Testis (tissue), 2 donors: ENCODE data around the gene RNASE12.

Experiments used
- CTCF ChIP-seq, 3 experiments: fragments of 450-650 bp in 2 of 3; fragments of 200-600 bp in 1 of 3; sonication (generic) in 1 of 3; IDR thresholded peaks; one replicate each; pipeline ENCODE4 v1.5.1; 2016 to 2019; ENCODE audit warnings: antibody characterized with exemption in 3 of 3, mild to moderate bottlenecking in 2 of 3, moderate library complexity in 1 of 3
- POLR2A ChIP-seq: fragments of 450-650 bp; IDR thresholded peaks from one replicate; pipeline ENCODE4 v1.6.1; 2017; ENCODE audit warnings: antibody characterized with exemption, mild to moderate bottlenecking, moderate library complexity

GRCh38 chr14:20548414-20549158, 42.6 kb downstream of the RNASE12 start:
- TF ChIP-seq POLR2A = no peak
- no peak for TF ChIP-seq CTCF (IDR thresholded peaks at IDR 0.05)
